GM21381 (cell line): ENCODE measurements around the gene ARHGEF3.

Source experiments
- ATAC-seq: cut with Tn5 transposase; IDR thresholded peaks from one replicate; pipeline ENCODE4 v1.9.1; 2021; ENCODE audit warnings: mild to moderate bottlenecking, moderate library complexity; ENCODE audit not compliant: unreplicated experiment

Gene ARHGEF3

GRCh38 chr3:56796996-56797395 is 4.8 kb downstream of the ARHGEF3 start:
- ATAC-seq, result no peak

GRCh38 chr3:56796202-56796601 is 5.5 kb downstream of the ARHGEF3 start:
- no peak for ATAC-seq

GRCh38 chr3:56795829-56796185 is 5.9 kb downstream of the ARHGEF3 start:
- ATAC-seq, result no peak

GRCh38 chr3:56795097-56795828 is 6.5 kb downstream of the ARHGEF3 start:
- no peak for ATAC-seq

GRCh38 chr3:56792193-56792592 is 9.6 kb downstream of the ARHGEF3 start:
- no peak for ATAC-seq

GRCh38 chr3:56790016-56790821 is 11.5 kb downstream of the ARHGEF3 start:
- ATAC-seq, result no peak

GRCh38 chr3:56789076-56789475 is 12.7 kb downstream of the ARHGEF3 start:
- ATAC-seq, result no peak

- ATAC-seq, result no peak
These were observed 13.2 kb downstream of the ARHGEF3 start for GRCh38 chr3:56788521-56788920.

- no peak for ATAC-seq
These were observed 13.9 kb downstream of the ARHGEF3 start for GRCh38 chr3:56787784-56788256.

- ATAC-seq, result no peak
These were observed 14.4 kb downstream of the ARHGEF3 start for GRCh38 chr3:56787258-56787775.

- ATAC-seq, result no peak
These were observed 16.2 kb downstream of the ARHGEF3 start for GRCh38 chr3:56785499-56785898.

GRCh38 chr3:56784448-56785001 is 17.2 kb downstream of the ARHGEF3 start:
- ATAC-seq, result no peak

- peak; percentile 98 for ATAC-seq
These were observed 17.9 kb downstream of the ARHGEF3 start for GRCh38 chr3:56783644-56784447.

- ATAC-seq, result no peak
These were observed 18.8 kb downstream of the ARHGEF3 start for GRCh38 chr3:56782906-56783305.

- no peak for ATAC-seq
These were observed 19.5 kb downstream of the ARHGEF3 start for GRCh38 chr3:56782215-56782614.

GRCh38 chr3:56781762-56782161 is 20.0 kb downstream of the ARHGEF3 start:
- no peak for ATAC-seq

GRCh38 chr3:56780936-56781335 is 20.8 kb downstream of the ARHGEF3 start:
- no peak for ATAC-seq

GRCh38 chr3:56778893-56779292 is 22.9 kb downstream of the ARHGEF3 start:
- ATAC-seq, result no peak

GRCh38 chr3:56776556-56776950 is 25.2 kb downstream of the ARHGEF3 start:
- no peak for ATAC-seq

- ATAC-seq, result no peak
These were observed 25.8 kb downstream of the ARHGEF3 start for GRCh38 chr3:56775838-56776555.
